GM21529 (cell line): ENCODE results near the gene KCNIP1.

Experiments used
- ATAC-seq: cut with Tn5 transposase; IDR thresholded peaks from one replicate; pipeline ENCODE4 v1.9.1; 2021; ENCODE audit not compliant: unreplicated experiment

Gene KCNIP1

GRCh38 chr5:170503990-170504596 is at the start of gene KCNIP1:
KCNIP1 (plus strand) TSS chr5:170504020.
- ATAC-seq = no peak

- no peak for ATAC-seq
Measured at GRCh38 chr5:170463426-170463825, 40.4 kb upstream of the KCNIP1 start.

- no peak for ATAC-seq
Measured at GRCh38 chr5:170464280-170465127, 39.3 kb upstream of the KCNIP1 start.

GRCh38 chr5:170466553-170466952 is 37.3 kb upstream of the KCNIP1 start:
- no peak for ATAC-seq

DNA sequence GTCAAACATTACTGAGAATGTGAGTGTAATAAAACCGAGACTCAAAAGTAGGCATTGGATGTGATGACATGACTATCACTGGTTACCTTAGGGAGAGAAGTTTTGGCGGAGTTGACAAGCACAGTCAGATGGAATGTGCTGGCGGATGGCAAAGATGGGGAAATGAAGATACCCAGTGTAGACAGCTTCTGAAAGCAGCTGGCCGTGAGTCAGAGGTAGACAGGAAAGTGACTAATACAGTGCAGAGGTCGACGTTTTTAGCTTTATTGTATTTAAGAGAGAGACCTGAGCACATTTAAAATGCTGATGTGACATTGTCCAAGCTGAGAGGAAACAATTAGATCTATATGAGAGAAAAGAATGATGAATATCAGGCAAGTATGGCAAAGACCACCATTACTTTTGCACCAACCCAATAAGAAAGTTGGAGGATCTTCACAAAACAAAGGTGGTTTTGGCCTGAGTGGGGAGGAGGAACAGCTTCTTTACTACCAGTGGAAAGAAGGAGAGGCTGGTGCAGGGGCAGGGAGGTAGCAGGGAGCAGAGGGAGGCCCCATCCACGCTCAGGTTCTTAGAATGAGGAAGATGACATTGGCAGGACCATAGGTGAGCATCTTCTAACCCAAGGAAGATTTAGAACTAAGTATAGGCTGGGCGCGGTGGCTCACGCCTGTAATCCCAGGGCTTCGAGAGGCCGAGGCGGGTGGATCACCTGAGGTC is 36.7 kb upstream of the KCNIP1 start:
- ATAC-seq = peak; percentile 48

- ATAC-seq = no peak
Measured at GRCh38 chr5:170468633-170469285, 35.1 kb upstream of the KCNIP1 start.

GRCh38 chr5:170469414-170469813 is 34.4 kb upstream of the KCNIP1 start:
- no peak for ATAC-seq

GRCh38 chr5:170470275-170470674 is 33.5 kb upstream of the KCNIP1 start:
- ATAC-seq = no peak

DNA sequence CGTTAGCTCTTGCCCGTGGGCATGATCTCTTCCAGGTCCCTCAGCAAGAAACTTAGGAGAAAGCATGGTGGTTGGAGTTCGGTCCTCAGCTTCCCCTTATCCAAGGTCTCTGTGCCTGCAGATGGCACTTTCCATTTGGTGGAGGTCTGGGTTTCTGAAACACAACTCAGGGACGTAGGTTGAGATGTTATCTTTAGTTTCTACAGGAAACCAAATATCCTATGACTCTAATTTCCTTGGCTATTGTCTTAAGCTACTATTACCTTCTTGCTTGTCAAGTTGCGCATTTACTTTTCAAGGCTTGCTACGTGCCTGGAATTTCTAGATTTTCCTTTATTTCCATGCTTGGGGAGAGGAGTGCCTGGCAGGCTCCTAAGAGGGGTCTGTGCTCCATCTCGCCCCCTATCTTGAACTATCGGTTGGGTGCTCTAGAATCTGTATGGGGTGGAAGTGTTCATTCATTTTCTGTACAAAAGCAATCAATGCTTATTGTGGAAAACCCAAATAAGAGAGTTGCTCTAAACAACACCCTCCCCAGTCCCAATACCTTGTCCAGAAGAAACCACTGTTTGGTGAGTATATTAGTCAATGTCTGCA is 32.9 kb upstream of the KCNIP1 start:
- ATAC-seq = no peak

DNA sequence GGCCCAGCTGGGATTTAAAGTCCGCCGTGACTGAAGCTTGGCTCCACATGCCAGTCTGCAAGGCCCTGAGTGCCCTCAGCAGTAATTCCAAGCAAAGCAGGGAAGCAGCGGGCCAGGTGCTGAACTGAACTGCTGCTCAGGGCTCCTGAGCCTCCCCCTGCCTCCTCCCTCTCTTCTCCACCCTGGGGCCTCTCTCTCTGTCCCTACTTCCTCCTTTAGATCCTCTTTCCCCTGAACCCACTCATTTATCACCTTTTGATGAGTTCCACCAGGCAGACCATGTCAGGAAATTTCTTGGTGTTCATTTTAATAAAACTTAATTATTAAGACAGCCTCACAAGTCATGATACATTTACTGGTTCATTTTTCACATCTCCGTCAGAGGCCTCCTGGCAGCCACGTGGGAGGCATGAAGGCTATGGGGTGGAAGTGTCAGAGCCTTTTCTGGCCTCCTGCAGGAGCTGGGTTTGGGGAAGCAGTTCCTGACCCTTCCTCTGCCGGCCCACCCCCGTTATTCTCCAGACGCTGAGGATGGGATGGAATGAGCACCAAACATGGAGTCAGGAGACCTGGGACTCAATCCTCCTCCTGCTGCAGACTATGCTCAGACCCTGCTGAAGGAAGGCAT is 32.2 kb upstream of the KCNIP1 start:
- no peak for ATAC-seq

DNA sequence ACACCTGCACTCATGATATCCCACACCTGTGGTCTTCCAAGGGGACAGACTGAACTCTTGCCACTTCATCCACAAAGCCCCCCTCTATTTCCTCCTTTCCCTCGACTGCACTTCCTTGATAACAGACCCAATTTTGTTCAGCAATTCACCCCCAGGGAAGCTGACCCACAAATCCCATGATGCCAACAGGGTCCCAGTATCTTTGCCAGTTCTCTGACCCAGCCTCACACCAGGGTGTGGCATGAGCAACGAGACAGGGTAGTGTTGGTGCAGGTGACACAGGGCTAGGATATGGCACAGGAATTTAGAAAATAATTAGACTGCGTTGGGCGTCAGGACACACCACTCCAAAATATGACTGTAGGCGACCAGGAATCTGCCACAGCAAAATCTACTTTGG is 30.2 kb upstream of the KCNIP1 start:
- ATAC-seq = no peak

DNA sequence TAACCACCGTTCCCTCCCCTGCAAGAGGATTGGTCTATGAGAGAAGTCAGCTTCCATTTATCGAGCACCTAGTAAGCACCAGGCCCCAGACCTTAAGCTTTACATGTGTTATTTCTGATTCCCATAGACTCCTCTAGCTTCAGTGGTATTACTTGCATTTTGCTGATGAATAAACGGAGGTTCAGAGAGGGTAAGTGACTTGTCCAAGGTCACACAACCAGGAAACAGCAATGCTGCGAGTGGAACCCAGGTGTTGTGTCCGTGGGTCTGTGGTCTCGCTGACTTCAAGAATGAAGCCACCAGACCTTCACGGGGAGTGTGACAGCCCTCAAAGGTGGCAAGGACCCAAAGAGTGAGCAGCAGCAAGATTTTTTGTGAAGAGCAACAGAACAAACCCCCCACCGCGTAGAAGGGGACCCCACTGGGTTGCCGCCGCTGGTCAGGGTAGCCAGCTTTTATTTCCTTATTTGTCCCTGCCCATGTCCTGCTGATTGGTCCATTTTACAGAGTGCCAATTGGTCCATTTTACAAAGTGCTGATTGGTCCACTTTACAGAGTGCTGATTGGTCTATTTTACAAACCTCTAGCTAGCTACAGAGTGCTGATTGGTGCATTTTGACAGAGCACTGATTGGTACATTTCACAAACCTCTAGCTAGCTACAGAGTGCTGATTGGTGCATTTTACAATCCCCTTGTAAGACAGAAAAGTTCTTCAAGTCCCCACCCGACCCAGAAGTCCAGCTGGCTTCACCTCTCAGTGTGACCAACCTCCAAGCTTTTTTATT is 29.1 kb upstream of the KCNIP1 start:
- no peak for ATAC-seq

DNA sequence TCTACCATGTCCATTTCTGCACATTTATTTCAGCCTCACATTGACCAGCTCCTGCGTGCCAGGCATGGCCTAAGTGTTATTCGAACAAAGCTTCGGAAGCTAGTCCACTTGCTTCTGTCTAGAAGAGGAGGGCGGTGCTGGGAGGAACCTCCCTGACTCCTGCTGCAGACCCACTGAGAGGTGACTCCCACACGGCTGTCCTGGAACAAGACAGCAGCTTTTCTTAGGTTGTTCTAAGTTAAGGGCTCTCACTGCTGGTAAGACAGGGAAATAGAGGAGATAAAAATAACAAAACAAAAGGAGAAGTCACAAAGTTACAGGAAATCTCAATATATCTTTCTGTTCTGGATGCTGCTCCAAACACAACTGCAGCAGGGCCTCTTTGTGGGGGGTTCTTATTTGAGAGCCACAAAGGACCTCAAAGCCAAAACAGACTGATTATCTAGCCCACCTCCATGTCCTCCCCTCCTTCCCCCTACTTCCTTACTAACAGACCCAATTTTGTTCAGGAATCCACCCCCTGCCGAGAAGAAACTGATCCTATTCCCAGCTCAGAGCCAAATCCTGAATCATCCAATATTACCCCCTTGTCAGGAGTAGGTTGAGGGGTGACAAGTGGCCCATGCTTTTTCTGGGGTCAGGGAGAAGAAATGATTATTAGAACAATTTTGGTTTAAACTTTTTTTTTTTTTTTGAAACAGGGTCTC is 28.4 kb upstream of the KCNIP1 start:
- no peak for ATAC-seq

DNA sequence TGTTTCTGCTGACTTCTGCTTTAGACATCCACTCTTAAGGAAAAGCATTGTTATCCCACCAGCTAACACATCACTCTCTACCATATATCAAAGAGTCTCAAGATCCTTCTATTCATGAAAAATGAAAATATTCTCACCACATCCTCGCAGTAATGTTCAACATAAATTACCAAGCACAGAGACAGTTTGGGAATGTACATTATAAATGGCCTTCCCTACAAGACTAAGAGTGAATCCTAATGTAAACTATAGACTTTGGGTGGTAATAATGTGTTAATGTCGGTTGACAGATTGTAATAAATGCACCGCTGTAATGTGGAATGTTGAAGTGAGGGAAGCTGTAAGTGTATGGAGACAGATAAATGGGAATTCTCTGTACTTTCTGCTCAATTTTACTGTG is 27.1 kb upstream of the KCNIP1 start:
- no peak for ATAC-seq

GRCh38 chr5:170477906-170478305 is 25.9 kb upstream of the KCNIP1 start:
- ATAC-seq = no peak

DNA sequence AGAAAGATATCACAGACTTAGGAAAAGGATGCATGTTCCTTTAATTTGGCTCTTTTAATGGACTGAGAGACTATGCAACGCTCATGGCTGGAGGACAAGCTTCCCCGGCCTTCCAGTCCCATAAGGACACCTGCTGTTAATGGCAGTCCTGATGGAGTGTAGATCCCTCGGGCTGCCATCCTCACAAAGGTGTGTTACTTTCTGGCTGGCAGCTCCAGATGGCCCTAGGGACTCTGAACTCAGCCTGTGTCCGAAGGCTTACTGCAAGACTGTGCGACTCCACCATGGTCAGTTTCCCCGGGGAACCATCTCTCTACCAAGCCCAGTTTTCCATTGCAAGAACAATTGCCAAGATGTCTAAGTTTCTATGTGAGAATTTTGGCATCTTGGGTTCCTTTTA is 25.5 kb upstream of the KCNIP1 start:
- no peak for ATAC-seq

GRCh38 chr5:170479484-170479883 is 24.3 kb upstream of the KCNIP1 start:
- ATAC-seq = no peak

DNA sequence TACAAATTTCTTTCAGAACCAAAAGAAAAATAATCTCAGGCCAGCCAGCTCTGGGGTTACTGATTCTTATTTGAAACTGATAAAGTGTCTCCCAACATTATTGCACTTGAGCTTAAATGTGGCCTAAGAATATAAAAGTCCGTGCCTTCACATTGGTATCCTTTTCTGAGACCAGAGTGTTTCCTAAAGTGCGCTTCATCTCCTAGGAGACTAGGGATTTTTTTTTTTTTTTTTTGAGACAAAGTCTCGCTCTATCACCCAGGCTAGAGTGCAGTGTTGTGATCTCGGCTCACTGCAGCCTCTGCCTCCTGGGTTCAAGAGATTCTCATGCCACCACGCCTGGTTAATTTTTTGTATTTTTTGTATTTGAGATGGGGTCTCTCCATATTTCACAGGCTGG is 23.6 kb upstream of the KCNIP1 start:
- ATAC-seq = no peak

DNA sequence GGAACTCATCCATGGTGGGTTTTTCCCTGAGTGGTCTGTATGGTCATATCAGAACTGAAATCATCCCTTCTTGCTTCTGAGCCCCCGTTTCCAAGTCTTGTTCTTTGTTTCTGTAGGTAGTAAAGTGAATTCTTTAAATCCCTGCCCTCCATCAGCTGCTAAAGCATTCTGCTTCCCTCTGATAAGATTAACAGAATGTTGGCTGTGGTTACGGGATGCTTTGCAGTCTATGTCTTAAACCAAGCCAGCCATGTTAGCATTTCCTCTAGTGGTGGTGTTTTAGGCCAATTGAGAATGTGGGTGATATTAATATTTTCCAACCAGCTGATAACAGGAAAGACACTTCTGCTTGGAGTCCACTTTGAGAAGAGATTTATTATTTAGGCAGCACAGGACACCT is 22.0 kb upstream of the KCNIP1 start:
- no peak for ATAC-seq
